GM18868 (cell line): ENCODE results near the gene SEMA4D.

Experiments used
- ATAC-seq: cut with Tn5 transposase; IDR thresholded peaks from one replicate; pipeline ENCODE4 v1.9.1; 2021; ENCODE audit warnings: mild to moderate bottlenecking, moderate library complexity; ENCODE audit not compliant: unreplicated experiment

Gene SEMA4D

GRCh38 chr9:89448381-89448780 lies 49.5 kb downstream of the SEMA4D start:
- ATAC-seq, result peak; percentile 78

GRCh38 chr9:89447416-89447815 lies 50.5 kb downstream of the SEMA4D start:
- no peak for ATAC-seq

DNA sequence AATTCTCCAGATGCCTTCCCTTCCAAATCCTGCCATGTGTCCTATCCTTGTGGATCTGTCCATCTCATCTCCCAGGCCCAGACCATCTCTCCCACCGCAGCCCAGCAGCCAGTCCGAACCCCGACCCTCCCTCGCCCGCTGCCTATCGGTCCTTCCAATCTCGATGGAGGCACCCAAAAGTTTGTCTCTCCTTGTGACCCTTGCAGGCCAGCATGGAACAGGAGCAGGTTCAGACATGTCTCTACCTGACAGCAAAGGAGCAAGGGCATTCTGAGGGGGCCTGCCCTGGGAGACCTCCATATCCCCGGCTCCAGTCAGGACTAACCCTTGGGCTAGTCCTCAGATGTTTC lies 51.0 kb downstream of the SEMA4D start:
- no peak for ATAC-seq

- ATAC-seq, result no peak
Observed at GRCh38 chr9:89446261-89446960, 51.5 kb downstream of the SEMA4D start.

DNA sequence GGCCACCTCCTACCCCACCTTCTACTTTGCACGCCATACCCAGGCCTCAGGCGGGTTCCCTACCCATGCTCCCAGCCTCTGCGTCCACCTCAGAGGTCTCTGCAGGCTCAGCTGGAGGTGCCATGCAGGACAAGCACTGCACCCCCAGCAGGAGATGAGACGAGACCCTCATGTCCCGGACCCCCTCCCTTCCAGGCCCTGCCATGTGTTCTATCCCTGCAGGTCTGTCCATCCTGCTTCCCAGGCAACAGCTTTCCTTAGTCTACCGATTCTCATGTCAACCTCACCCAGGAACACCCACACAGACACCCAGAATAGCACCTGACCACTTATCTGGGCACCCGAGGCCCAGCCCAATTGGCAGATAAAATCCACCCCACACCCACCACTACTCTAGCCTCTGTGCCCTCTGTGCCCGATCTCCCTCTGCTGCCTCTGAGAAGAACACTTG lies 52.1 kb downstream of the SEMA4D start:
- no peak for ATAC-seq

GRCh38 chr9:89444925-89445765 lies 52.8 kb downstream of the SEMA4D start:
- no peak for ATAC-seq

- no peak for ATAC-seq
Observed at GRCh38 chr9:89444274-89444673, 53.6 kb downstream of the SEMA4D start.

GRCh38 chr9:89442981-89443814 lies 54.7 kb downstream of the SEMA4D start:
- ATAC-seq, result peak; percentile 41

DNA sequence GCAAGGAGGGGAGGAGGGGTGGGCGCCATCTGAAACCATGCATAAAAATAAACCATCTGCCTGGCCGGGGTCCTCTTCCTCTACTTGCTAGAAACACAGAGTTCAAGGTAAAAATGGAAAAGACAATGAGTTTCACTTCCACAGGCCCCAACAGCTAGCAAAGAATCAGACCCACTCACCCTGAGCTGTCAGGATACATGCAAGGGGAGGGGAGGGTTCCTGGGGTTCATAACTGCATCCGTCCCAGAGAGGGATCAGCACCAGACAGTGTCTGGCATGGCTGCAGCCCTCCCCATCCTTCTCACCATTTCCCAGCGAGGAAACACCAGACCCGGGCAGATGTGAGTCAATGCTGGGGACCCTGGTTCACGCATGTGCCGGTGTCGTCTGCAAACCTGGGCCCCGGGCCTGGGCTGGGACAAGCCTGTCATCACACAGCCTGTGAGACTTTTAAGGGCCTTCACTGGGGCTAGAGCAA lies 55.4 kb downstream of the SEMA4D start:
- peak; percentile 43 for ATAC-seq

DNA sequence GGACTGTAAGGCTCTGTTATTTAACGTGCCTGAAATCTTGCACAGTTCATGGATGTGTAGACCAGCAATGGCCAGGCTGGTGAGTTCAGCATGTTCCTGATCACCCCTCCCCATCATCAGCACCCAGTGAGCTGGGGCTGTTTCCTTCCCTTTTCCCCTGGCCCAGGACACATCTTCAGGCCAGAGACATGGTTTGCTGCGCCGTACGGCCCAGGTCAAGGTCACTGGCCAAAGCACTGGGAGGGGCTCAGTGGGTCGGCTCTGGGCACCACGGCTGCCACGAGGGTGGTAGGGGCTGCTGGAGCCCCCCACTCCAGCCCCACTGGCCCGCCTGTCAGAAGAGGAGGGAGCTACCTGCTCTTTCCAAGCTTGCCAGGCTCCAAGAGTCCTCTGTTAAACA lies 55.9 kb downstream of the SEMA4D start:
- no peak for ATAC-seq

- ATAC-seq, result no peak
Observed at GRCh38 chr9:89441655-89441970, 56.3 kb downstream of the SEMA4D start.

DNA sequence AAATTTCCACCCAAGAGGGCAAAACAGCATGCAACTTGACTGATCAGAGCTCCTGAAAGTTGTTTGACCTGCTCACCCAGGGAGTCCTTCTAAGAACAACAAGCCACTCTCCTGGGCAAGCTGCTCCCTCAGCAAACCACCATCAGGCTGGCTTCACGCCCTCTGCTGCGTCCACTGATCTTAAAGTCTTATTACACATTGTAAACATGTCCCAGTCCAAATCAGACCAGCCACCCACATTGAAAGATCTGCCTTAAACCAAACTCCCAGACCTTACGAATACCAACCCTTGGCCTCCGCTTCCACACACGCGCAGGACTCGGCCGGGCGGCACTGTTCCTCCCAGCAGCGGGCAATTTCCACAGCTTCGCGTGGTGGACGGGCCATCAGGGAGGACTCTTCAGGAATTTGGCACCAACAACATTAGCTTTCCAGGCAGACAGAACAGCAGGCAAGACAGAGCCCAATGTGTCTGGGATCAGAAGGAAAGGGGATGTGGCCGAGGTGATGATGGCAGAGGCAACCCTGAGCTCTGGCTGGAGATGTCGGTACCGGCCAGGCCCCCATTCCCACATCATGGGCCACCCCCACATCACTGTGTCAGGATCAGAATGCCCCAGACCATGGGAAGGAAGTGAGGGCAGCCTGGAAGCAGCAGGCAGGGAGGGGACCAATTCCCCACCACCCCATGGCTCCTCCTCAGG lies 56.8 kb downstream of the SEMA4D start:
- no peak for ATAC-seq

DNA sequence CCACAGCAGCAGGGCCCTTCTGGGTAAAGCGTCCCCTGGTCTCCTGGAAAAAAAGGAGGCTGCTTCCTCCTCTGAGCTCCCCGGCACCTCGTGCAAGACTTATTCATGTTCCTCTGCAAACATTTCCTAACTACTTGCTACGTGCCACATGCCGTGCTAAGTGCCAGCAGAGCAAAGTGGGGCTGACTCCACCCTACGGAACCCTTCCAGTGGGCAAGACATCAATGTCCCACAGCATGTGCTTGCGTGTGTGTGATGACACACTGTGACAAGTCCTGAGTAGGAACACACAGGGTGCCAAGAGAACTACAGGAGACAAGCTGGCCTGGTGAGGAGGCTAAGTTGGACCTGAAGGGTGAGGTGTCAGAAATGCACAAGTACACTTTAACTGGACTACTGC lies 57.4 kb downstream of the SEMA4D start:
- ATAC-seq, result no peak

- ATAC-seq, result no peak
Observed at GRCh38 chr9:89440046-89440445, 57.9 kb downstream of the SEMA4D start.

GRCh38 chr9:89439571-89439970 lies 58.3 kb downstream of the SEMA4D start:
- no peak for ATAC-seq

DNA sequence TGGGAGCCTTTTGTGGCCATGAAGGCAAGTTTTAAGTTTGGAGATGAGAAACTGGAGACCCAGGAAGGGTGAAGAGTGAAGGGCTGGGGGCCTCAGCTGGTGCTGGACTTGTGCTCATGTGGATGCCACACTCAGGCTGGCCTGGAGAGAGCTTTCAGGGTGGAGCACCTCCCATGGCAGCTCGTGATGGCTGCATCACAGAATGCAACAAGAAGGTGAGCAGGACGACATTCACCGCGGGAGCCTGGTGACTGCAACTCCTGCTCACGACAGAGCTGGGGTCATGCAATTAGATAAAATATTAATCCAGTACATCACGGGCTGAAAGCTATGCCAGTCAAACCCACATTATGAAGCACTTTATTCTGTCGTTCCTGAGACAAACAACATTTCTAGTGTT lies 59.7 kb downstream of the SEMA4D start:
- ATAC-seq, result no peak

GRCh38 chr9:89437772-89438171 lies 60.1 kb downstream of the SEMA4D start:
- ATAC-seq, result no peak

DNA sequence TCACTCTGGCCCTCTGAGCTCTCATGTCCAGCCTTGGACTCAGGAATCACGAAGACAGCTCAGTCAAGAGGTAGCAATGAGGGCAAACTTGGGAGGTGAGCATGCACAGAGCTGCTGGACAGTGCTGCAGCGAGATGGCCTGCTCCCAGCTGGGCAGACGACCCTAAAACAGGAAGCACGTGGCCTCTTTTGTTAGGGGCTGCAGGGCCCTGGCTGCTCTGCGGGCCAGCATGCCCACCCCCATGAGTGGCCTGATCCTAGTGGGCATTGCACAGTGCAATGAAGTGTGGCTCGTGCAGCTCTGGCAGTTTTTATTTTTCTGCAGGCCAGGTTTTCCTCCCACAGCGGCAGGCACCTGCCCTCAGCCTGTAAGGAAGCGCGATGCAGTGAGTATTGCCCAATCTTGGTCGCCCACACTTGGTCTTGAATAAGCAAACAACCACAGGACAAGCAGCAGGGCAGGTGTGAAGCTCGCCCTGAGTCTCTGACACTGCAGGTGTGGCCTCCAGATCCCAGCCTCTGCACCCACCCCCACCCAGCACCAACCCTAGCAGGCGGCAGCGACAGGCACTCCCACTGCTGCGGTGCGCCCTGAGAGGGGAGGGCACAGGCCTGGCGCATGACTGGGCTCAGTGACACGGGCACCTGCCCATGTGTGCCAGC lies 60.8 kb downstream of the SEMA4D start:
- ATAC-seq, result peak; percentile 52

- ATAC-seq, result no peak
Observed at GRCh38 chr9:89436326-89436725, 61.6 kb downstream of the SEMA4D start.

DNA sequence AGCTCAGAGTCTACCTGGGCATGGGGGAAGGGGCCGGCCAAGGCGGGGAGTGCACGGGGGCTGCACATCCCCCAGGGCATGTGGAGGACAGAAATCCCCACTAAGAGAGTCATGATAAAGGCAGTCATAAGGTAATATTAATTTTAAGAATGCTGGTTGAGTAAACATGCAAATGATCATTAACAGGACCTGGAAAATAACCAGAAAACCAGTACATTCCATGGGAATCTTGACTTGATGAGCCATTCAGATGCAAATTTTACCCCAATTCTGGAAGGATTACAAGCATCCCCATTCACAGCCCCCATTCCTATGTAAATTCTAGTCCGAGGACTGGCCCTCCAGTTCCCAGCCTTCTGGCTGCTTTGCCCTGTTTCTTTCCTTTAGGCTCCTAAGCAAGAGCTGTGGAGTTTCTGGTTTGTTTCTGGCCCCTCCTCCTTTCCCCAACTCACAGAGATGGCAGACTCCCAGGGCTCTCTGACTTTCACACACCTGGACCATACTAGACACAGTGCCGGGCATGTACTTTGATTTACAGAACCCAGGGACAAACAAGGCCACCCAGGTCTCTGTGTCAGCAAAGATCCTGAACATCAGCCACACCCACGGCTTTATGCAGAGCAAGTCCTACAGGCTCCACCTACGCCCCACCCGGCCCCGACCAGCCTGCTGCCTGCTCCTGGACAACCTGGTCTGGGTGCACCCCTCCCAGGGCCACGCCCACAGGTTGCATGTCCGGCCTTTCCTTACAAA lies 62.7 kb downstream of the SEMA4D start:
- no peak for ATAC-seq
